Activated T-cell treated with anti-CD3 and anti-CD28 coated beads, Interleukin-2, amount 50 U/mL, for 4 hours (primary cell): ENCODE results near the gene MZT2B. TPM values are rescaled to one million over a fixed set of nuclear protein-coding genes. Genes with fewer than 3 reads are reported as not detected.
"Not testable (repeated sequence)": the region's sequence is repeated elsewhere in the genome, so short reads cannot be mapped to it uniquely, and the experiment has no call there.

Experiments used
- ATAC-seq, 2 donors: fragments of 200-7000 bp; cut with Tn5 transposase; one replicate each; pipeline ENCODE4 v1.10.0; 2021
- DNase-seq: peaks from one replicate; pipeline ENCODE4 v3.0.0-alpha.2; 2020
- H3K27me3 Mint-ChIP-seq: one replicate; pipeline ENCODE4 v1.8.0; 2021; ENCODE audit warnings: low read depth, mixed read lengths
- H3K36me3 Mint-ChIP-seq: one replicate; pipeline ENCODE4 v1.8.0; 2022; ENCODE audit warnings: mixed read lengths; ENCODE audit not compliant: insufficient read depth
- H3K4me1 Mint-ChIP-seq: one replicate; pipeline ENCODE4 v1.8.0; 2021; ENCODE audit warnings: low read depth, mixed read lengths
- H3K4me3 Mint-ChIP-seq: one replicate; pipeline ENCODE4 v1.8.0; 2021; ENCODE audit warnings: mild to moderate bottlenecking, moderate library complexity, mixed read lengths
- H3K9me3 Mint-ChIP-seq: one replicate; pipeline ENCODE4 v1.8.0; 2021; ENCODE audit warnings: mixed read lengths
- total RNA-seq, 3 donors: library from RNA; stranded (reverse); gene quantifications; one replicate each; pipeline ENCODE4 v1.2.1, GENCODE V29; 2021

The MZT2B gene
- total RNA-seq, 3 donors from 2014 or later = 263 to 292 (median 276) TPM

- H3K4me3 Mint-ChIP-seq, H3K9me3 Mint-ChIP-seq, DNase-seq, H3K4me1 Mint-ChIP-seq, H3K27me3 Mint-ChIP-seq, H3K36me3 Mint-ChIP-seq, ATAC-seq: not testable (repeated sequence)
These were observed 14.0 kb downstream of the MZT2B start for GRCh38 chr2:130196052-130196451.

- Mint-ChIP-seq H3K9me3 (no peaks in the 10 kb centered on the region), H3K4me3 (no peak within 1 kb of the TSS), H3K4me1 (no peaks in the 10 kb centered on the region), H3K36me3 (no peaks in the 10 kb centered on the region), H3K27me3 (peaks cover 2% of the 10 kb centered on the region)
- no peak for ATAC-seq
- DNase-seq = no peak
These were observed 16.3 kb downstream of the MZT2B start, which contains the start of gene TUBA3E for GRCh38 chr2:130198343-130198742. Gene TUBA3E (minus strand): TSS chr2:130198439. CDS start chr2:130198360, 79 bp downstream.

DNA sequence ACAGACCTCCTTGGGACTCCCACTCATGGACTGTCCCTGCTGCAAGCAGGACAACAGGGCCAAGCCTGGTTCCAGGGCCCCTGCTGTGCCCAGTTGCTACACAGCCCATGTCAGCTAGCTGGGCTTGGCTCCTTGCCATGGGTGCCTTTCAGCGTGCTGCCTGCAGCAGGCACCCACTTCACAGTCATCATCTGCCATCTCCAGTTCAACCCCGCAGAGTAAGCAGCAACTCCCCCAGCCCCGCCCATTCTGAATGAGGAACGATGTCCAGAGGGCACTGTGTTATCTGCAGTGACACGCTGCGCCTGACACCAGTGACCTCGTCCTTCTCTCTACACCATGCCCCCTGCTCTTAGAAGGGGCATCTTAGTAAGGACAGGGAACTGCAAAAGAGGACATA, 20.5 kb downstream of the MZT2B start:
- H3K4me1 Mint-ChIP-seq, H3K4me3 Mint-ChIP-seq, ATAC-seq, DNase-seq, H3K27me3 Mint-ChIP-seq, H3K9me3 Mint-ChIP-seq, H3K36me3 Mint-ChIP-seq: not testable (repeated sequence)

DNA sequence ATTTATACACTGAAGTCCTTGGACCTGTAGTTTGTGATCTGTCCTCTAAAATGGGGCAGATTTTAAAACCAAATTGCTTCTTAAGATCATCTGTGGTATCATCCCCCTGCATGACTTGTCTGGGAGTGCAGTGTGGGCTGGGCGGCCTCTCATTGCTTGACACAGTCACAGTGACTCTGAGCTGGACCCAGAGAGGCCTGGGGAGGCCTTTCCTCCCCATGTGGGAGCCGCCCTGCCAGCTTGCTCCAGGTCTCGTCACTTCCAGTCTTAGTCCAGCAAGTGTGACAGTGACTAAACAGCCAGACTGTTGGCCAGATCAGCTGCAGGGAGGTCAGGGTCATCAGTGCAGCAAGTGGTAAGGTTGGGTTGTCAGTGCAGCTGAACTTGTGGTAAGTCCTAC, 21.1 kb downstream of the MZT2B start:
- H3K4me3 Mint-ChIP-seq, ATAC-seq, H3K4me1 Mint-ChIP-seq: not testable (repeated sequence)

DNA sequence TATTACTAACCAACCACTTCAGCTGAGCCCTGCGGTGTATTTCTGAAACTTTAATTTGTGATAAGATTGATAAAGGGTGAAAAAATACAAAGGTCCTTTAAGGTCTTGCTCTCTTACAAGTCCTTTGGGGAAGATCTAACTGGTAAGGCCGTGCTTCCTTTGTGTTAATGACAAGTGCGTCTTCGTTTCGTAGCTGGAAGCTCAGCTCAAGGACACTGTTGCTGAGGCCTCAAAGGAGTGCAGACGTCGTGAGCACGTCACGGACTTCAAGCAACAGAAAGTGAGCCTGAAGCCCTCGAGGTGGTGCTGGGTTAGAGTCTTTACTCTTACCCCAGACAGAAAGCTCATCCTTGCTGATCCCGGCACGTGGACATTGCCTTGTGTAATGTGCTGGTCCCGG, 25.0 kb downstream of the MZT2B start:
- H3K4me1 Mint-ChIP-seq, H3K27me3 Mint-ChIP-seq, ATAC-seq: not testable (repeated sequence)

More for the DNA sequence above, 21.1 kb downstream of the MZT2B start:
- not testable (repeated sequence) for DNase-seq, H3K27me3 Mint-ChIP-seq, H3K36me3 Mint-ChIP-seq, H3K9me3 Mint-ChIP-seq

DNA sequence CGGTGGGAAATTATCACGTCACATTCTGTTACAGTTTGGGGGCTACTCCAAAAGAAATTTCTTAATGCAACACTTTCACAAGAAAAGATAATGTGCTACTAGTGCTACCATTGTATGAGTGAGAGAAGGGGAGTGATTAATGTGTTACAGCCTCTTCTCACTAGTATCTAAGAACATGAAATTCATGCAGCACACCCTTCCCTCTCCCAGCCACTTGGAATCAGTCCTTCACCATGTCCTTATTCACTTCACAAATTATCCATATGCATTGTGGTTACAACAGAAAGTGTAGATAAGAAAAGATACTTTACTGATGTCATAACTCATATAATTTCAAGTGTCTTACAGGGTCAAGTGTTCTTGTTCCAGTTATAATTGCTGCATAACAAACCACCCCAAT, 37.1 kb downstream of the MZT2B start:
- not testable (repeated sequence) for ATAC-seq, H3K4me3 Mint-ChIP-seq, DNase-seq, H3K9me3 Mint-ChIP-seq, H3K36me3 Mint-ChIP-seq, H3K4me1 Mint-ChIP-seq
- H3K27me3 Mint-ChIP-seq = peaks cover 24% of the 10 kb centered on the region

More for the DNA sequence above, 25.0 kb downstream of the MZT2B start:
- H3K9me3 Mint-ChIP-seq, DNase-seq, H3K4me3 Mint-ChIP-seq, H3K36me3 Mint-ChIP-seq: not testable (repeated sequence)

- ATAC-seq, H3K4me3 Mint-ChIP-seq, DNase-seq, H3K9me3 Mint-ChIP-seq, H3K4me1 Mint-ChIP-seq, H3K36me3 Mint-ChIP-seq: not testable (repeated sequence)
- peaks cover 18% of the 10 kb centered on the region for H3K27me3 Mint-ChIP-seq
These were observed 38.4 kb downstream of the MZT2B start for GRCh38 chr2:130220505-130220904.

GRCh38 chr2:130222523-130222922, 40.5 kb downstream of the MZT2B start:
- ATAC-seq, H3K36me3 Mint-ChIP-seq, H3K4me3 Mint-ChIP-seq, H3K4me1 Mint-ChIP-seq, H3K27me3 Mint-ChIP-seq, H3K9me3 Mint-ChIP-seq, DNase-seq: not testable (repeated sequence)

DNA sequence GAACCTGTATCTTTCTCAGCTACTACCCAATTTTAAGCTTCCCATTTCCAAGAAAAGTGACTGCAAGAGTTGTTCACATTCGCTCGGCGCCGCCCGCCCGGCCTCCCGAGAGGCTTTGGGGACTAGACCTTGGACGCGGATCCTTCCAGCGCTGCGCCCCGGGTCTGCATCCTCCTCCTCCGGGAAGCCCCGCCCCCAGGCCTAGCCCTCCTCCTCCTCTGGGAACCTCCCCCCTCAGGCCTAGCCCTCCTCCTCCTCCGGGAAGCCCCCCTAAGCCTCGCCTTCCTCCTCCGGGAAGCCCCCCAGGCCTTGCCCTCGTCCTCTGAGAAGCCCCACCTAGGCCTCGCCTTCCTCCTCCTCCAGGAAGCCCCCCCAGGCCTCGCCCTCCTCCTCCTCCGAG, 45.9 kb downstream of the MZT2B start:
- ATAC-seq = not testable (repeated sequence)

DNA sequence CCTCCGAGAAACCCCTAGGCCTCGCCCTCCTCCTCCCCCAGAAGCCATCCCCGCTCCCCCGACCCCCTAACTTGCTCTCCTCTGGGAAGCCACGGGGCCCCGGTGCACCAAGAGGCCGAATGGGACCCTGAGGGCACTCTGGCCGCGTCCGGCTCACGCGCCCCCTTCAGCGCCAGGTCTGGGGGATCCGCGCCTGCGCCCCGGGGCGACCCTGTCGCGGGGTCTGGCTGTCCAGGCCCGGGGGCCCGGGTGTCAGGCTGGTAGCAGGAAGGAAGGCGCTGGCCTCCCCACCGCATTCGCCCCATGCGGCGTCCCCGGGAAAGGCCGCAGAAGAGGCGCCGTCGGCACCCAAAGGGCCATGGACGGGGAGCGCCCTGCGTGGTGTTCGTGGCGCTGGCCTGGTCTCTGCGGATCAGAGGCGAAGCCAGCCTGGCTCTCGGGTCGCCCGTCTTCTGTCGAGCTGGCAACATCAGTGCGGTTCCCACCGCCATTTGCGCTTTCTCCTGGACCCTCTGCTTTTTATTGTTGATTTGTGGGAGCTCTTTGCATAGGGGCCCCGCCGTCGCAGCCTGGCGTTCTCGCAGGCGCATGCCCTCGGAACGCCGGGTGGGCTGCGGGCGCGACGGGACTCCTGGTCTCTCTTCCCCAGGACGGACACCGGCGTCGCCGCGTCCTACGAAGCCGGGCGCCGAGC, 46.6 kb downstream of the MZT2B start:
- not testable (repeated sequence) for H3K27me3 Mint-ChIP-seq, H3K9me3 Mint-ChIP-seq, H3K4me3 Mint-ChIP-seq, H3K4me1 Mint-ChIP-seq, DNase-seq, H3K36me3 Mint-ChIP-seq, ATAC-seq

More for the DNA sequence above, 45.9 kb downstream of the MZT2B start:
- not testable (repeated sequence) for DNase-seq, H3K27me3 Mint-ChIP-seq, H3K4me3 Mint-ChIP-seq, H3K9me3 Mint-ChIP-seq, H3K36me3 Mint-ChIP-seq, H3K4me1 Mint-ChIP-seq

- ATAC-seq = peak; percentile 65 to 67
- not testable (repeated sequence) for H3K9me3 Mint-ChIP-seq, H3K4me3 Mint-ChIP-seq, DNase-seq, H3K27me3 Mint-ChIP-seq, H3K36me3 Mint-ChIP-seq, H3K4me1 Mint-ChIP-seq
These were observed 47.1 kb downstream of the MZT2B start for GRCh38 chr2:130229161-130229510.

- not testable (repeated sequence) for H3K36me3 Mint-ChIP-seq, H3K27me3 Mint-ChIP-seq, DNase-seq, H3K9me3 Mint-ChIP-seq, ATAC-seq, H3K4me3 Mint-ChIP-seq, H3K4me1 Mint-ChIP-seq
These were observed 48.3 kb downstream of the MZT2B start for GRCh38 chr2:130230376-130230775.

- not testable (repeated sequence) for H3K4me1 Mint-ChIP-seq, H3K9me3 Mint-ChIP-seq, ATAC-seq, H3K36me3 Mint-ChIP-seq, H3K27me3 Mint-ChIP-seq, H3K4me3 Mint-ChIP-seq, DNase-seq
These were observed 48.8 kb downstream of the MZT2B start for GRCh38 chr2:130230907-130231306.

GRCh38 chr2:130231656-130232055, 49.6 kb downstream of the MZT2B start:
- Mint-ChIP-seq H3K9me3 (no peaks in the 10 kb centered on the region), H3K4me1 (no peaks in the 10 kb centered on the region), H3K27me3 (peaks cover 8% of the 10 kb centered on the region), H3K36me3 (no peaks in the 10 kb centered on the region), H3K4me3 (no peak overlapping the region)
- DNase-seq (no peak), ATAC-seq (no peak)

GRCh38 chr2:130233066-130233465, 51.0 kb downstream of the MZT2B start:
- not testable (repeated sequence) for ATAC-seq, DNase-seq, H3K36me3 Mint-ChIP-seq, H3K9me3 Mint-ChIP-seq, H3K4me1 Mint-ChIP-seq, H3K4me3 Mint-ChIP-seq
- H3K27me3 Mint-ChIP-seq = peaks cover 13% of the 10 kb centered on the region
